ENCODE data around the gene NBEAL2.

DNA sequence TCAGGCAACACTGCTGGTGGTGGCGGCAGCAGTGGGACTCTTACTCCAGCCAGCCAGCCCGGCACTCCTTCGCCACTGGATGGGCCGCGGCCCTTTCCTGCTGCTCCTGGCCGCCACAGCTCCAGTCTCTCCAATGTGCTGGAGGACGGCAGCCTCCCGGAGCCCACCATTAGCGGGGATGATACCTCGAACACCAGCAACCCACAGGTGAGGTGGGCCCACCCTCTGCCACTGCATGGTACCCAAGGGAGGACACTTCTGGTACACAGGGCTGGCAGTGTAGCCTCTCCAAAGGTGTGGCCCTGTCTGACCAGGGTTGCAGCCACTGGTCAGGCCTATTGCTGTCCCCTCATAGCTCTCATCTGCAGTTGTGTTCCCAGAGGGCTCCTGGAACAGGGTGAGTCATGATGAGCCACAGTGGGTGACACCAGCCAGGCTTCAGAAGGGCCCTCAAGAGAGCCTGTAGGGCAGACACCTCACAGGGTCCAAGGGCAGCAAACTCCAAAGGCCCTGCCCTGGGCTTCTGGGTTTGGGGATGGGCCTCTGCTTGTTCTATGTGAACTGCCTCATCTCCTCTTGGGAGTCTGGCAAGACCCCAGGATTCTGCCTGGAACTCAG, 20.8 kb downstream of the NBEAL2 start:
- TF ChIP-seq CTCF (IDR thresholded peaks at IDR 0.05) (no peak), POLR2A (IDR thresholded peaks at IDR 0.05) (no peak)
